ENCODE measurements around the gene C1orf21. TPM values are rescaled to one million over a fixed set of nuclear protein-coding genes. Genes with fewer than 3 reads are reported as not detected.

The C1orf21 gene
- total RNA-seq, 4 donors from 2014 or later: 31.6 to 121 (median 38.0) TPM

DNA sequence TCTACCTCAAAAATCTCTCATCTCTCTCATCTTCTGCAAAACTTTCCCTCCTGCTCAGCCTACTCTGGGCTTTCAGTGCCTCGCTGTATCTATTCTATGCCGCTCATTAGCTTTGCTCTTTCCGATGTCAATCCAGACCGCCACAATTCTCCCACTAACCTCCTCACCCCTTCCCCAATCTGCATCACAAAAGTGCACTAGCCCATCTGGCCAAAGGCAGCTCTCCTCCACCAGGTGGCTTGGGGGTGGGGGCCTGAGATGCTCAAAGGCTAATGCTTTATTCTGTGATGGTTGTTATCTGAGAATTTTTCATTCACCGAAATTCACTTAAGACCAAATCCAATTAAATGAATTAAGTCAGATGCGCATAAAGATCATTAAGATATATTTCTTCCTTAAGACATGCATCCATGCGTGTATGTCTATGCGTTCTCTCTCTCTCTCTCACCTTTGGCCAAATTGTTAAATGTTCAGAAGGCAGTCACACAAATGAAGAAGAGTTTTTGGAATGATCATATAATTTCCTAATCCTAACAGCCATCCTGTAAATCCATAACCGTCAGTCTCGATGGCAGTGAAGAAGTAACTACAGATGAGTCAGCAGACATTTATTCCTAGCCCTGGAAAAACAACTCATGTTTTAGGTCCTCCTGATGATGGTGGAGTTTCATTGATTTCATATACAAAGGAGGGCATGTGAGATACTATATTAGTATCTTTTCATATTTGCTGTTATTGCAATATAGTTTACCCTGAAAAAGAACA is 111.3 kb downstream of the C1orf21 start:
- TF ChIP-seq, protein P1, sequence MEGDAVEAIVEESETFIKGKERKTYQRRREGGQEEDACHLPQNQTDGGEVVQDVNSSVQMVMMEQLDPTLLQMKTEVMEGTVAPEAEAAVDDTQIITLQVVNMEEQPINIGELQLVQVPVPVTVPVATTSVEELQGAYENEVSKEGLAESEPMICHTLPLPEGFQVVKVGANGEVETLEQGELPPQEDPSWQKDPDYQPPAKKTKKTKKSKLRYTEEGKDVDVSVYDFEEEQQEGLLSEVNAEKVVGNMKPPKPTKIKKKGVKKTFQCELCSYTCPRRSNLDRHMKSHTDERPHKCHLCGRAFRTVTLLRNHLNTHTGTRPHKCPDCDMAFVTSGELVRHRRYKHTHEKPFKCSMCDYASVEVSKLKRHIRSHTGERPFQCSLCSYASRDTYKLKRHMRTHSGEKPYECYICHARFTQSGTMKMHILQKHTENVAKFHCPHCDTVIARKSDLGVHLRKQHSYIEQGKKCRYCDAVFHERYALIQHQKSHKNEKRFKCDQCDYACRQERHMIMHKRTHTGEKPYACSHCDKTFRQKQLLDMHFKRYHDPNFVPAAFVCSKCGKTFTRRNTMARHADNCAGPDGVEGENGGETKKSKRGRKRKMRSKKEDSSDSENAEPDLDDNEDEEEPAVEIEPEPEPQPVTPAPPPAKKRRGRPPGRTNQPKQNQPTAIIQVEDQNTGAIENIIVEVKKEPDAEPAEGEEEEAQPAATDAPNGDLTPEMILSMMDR (IDR thresholded peaks at IDR 0.05; ENCODE audit: low read depth): no peak

DNA sequence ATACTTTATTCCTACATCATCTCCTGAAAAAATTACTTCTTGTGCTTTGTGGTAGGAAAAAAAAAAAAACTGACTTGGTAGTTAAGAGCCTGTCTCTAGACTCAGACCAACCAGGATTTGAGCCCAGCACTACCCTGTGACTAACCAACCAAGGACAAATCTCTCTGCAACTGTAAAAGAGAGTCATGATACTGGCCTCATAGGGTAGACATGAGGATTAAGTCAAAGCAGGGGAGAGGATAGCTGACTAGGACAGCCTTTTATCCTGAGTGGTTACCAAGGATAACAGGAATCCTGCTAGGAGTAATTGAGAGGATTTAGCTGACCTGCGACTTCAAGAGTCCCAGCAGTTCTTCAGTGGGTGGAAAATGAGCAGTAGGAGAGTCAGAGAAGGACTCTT is 112.8 kb downstream of the C1orf21 start:
- TF ChIP-seq, protein P1 (IDR thresholded peaks at IDR 0.05; ENCODE audit: low read depth): no peak

DNA sequence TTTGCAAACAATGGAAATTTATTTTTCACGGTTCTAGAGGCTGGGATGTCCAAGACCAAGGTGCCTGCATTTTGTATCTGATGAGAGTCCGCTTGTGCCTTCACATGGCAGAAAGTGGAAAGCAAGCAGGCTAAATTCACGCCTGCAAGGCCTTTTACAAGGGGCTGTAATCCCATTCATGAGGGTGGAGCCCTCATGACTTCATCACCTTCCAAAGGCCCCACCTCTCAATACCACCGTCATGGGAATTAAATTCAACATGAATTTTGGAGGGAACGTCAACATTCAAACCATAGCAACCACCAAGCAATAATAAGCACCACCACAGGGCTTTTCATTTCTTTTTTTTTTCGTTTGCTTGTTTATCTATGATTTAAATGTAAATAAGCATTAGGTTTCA is 115.3 kb downstream of the C1orf21 start:
- TF ChIP-seq, protein P1 (IDR thresholded peaks at IDR 0.05; ENCODE audit: low read depth): no peak

DNA sequence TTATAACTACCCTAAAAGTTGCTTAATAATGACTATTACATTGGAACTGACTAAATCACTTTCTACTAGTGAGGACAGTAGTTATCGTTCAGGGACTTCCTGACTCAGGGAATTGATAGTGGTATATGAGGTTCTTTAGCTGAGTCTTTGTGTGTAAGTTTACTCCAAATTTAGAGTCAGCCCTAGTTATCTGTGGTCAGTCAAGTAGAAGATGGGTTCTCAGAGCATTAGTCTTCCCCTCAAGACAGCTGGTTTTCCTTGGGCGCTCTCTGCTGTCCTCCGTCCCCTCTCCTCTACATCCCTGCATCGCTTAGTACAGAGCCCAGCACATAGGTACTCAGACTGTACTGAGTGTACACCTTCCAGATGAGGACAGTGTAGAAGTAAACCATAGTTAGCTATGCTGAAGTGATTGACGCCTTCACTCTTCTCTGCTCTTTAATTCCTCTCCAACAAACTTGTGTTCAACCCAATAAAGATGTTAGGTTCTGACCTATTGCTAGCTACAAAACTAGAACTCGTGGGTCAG is 116.5 kb downstream of the C1orf21 start:
- TF ChIP-seq, protein P1 (IDR thresholded peaks at IDR 0.05; ENCODE audit: low read depth): no peak

DNA sequence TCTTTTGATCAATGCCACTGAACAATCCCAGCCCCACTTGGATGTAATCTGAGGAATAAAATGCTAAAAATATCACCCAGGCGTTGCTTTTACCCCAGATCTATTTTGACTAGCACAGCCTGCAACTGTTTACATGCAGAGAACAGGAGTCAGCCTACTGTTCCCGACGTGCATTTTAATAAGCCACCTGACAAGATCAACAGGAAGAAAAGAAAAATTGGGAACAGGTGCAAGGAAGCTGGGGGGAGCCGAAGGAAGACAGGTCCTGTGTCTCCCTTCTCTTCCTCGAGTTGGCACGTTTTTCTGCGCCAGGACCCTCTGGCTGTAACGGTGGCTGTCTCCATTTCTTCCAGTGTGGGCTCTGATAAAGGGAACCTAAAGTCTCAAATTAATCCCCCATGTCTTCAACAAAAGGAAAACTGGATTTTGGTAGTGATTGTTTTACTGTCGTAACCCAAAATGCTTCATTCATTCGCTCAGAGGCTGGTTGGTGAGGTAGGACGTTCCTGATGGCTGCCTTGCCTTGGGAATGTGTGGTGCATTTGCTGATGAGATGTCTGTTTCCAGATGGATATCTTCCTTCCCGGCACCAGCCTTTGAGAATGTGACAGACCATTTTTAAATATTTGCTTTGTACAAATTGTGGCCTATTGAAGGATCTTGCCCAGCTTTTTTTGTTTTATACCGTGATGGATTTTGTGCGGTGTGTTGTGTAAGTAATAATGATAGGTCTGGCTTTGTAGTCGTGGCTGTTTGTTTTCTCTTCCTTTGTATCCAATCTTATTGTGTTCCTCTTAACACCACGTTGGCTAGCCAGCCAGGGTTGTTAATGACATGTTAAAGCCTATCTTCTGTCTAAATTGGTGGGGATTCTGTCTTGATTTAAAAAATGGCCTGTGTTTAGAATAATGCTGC is 117.5 kb downstream of the C1orf21 start:
- TF ChIP-seq, protein P1 (IDR thresholded peaks at IDR 0.05; ENCODE audit: low read depth): no peak

DNA sequence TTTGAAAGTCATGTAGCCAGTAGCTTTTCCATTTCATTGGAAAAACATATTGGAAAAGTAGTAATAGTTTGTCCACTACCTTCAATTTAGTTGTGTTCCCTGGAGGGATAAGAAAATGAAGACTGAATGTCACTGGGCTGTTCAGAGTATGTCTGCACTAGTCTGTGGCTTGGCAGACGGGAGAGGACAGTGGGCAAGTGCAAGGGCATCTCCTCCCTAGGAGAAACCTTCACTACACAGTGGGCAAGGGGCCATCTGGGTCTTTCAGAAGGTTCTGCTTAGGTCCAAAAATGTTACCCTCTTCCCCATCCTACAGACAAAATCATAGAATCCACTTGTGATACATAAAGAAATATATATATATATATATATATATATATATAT is 118.1 kb downstream of the C1orf21 start:
- TF ChIP-seq, protein P1 (IDR thresholded peaks at IDR 0.05; ENCODE audit: low read depth): no peak

DNA sequence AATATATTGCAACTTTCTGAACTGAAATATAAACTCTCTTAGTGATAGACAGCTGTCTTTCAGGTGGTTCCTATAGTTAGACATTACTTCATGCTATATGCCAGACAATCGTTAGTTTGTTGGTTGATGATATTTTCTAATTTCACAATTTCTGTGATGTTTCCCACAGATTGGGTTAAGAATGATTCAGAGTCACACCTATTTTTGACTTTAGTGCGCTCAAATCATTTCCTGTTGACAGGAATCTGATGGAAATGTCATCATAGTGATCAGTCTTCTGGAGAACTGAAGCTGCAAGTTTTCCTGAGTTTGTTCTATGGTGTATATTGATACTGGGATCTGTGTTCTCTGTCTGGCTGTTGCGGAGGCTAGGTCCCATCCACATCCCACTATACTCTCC is 119.7 kb downstream of the C1orf21 start:
- TF ChIP-seq, protein P1 (IDR thresholded peaks at IDR 0.05; ENCODE audit: low read depth): no peak
